Colonic mucosa (tissue), 4 donors: ENCODE measurements around the gene GNAT3. TPM values are rescaled to one million over a fixed set of nuclear protein-coding genes. Genes with fewer than 3 reads are reported as not detected.

Experiments
- DNase-seq: peaks from one replicate; pipeline ENCODE4 v3.0.0-alpha.2; 2020
- H3K27ac ChIP-seq: fragments of 200-600 bp; one replicate; pipeline ENCODE4 v1.8.0; 2021
- H3K27me3 ChIP-seq: fragments of 200-600 bp; one replicate; pipeline ENCODE4 v1.8.0; 2021
- H3K36me3 ChIP-seq: fragments of 200-600 bp; one replicate; pipeline ENCODE4 v1.8.0; 2021
- H3K4me1 ChIP-seq: fragments of 200-600 bp; one replicate; pipeline ENCODE4 v1.8.0; 2021; ENCODE audit warnings: mild to moderate bottlenecking
- H3K4me3 ChIP-seq: fragments of 200-600 bp; one replicate; pipeline ENCODE4 v1.8.0; 2021
- H3K9ac ChIP-seq, 2 donors: one replicate each; pipeline ENCODE4 v1.7.0; 2013; ENCODE audit warnings: control low read depth in 2 of 2, low read depth in 2 of 2, low read length in 2 of 2
- H3K9me3 ChIP-seq: fragments of 200-600 bp; one replicate; pipeline ENCODE4 v1.8.0; 2021
- intact Hi-C: fragments of 100-400 bp; cut with DNase I; formaldehyde crosslinking; loops from one replicate; pipeline ENCODE4 v1.14.1; 2022
- total RNA-seq, 2 donors: library from RNA; stranded (reverse); fragmentation: NEBNext Ultra II Directional in 1 of 2; extraction: Animal tissue kit (Norgen Biotek cat#: 25700) in 1 of 2; gene quantifications; one replicate each; pipeline ENCODE4 v1.2.1, GENCODE V29; 2021
- TF ChIP-seq, protein P1 (sequence below): fragments of 200-600 bp; IDR thresholded peaks from one replicate; pipeline ENCODE4 v1.8.0; 2022; ENCODE audit warnings: antibody characterized with exemption, mild to moderate bottlenecking
- donor health status: healthy.
- donor health status: DM: no; HTN: no; CAD: no.
- donor health status: DM: no; HTN: no; CAD: no.

GNAT3 gene
- total RNA-seq: not detected

DNA sequence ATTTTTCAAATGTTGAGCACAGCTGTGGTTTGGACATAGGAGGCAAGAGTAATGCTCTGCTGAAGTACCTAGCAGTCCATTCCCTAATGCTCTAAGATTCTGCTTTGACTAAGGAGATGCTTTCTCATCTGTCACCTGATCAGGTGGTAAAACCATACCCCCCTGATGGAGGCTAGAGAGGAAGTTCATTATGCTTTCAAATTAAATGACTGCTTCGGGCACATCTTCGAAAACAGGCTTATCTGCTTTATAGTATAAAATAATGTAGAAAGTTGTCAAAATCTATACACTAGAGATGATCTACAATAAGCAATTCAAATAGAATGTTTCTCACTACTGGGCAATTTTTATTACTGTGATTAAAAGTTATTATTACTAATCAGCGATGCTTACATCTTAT is at the start of gene GNAT3:
TSS of gene GNAT3 (minus strand) at position 101 of the 400 bp plus-strand sequence. CDS start 138 bp downstream, outside the sequence.
- Histone ChIP-seq H3K4me1 (no peaks in the 10 kb centered on the region), H3K27me3 (no peaks in the 10 kb centered on the region), H3K27ac (no peak within 1 kb of the TSS), H3K9ac (no peak within 1 kb of the TSS), H3K9me3 (no peaks in the 10 kb centered on the region), H3K36me3 (no peaks in the 10 kb centered on the region), H3K4me3 (no peak within 1 kb of the TSS)
- intact Hi-C loops: no loop called here
- no peak for DNase-seq
- TF ChIP-seq, protein P1, sequence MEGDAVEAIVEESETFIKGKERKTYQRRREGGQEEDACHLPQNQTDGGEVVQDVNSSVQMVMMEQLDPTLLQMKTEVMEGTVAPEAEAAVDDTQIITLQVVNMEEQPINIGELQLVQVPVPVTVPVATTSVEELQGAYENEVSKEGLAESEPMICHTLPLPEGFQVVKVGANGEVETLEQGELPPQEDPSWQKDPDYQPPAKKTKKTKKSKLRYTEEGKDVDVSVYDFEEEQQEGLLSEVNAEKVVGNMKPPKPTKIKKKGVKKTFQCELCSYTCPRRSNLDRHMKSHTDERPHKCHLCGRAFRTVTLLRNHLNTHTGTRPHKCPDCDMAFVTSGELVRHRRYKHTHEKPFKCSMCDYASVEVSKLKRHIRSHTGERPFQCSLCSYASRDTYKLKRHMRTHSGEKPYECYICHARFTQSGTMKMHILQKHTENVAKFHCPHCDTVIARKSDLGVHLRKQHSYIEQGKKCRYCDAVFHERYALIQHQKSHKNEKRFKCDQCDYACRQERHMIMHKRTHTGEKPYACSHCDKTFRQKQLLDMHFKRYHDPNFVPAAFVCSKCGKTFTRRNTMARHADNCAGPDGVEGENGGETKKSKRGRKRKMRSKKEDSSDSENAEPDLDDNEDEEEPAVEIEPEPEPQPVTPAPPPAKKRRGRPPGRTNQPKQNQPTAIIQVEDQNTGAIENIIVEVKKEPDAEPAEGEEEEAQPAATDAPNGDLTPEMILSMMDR: no peak

DNA sequence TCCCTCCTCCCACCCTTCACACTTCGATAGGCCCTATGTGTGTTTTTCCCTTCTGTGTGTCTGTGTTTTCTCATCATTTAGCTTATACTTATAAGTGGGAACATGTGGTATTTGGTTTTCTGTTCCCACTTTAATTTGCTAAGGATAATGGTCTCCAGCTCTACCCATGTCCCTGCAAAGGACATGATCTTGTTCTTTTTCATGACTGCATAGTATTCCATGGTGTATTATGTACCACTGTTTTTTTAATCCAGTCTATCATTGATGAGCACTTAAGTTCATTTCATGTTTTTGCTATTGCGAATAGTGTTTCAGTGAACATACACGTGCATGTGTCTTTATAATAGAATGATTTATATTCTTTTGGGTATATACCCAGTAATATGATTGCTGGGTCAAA is 46.3 kb upstream of the GNAT3 start:
- no peak overlapping the region for H3K4me3 ChIP-seq
- no peak overlapping the region for H3K27ac ChIP-seq
- TF ChIP-seq, protein P1: no peak
- no peaks in the 10 kb centered on the region for H3K36me3 ChIP-seq
- intact Hi-C loops: no loop called here
- no peaks in the 10 kb centered on the region for H3K27me3 ChIP-seq
- H3K9ac ChIP-seq: no peak overlapping the region
- H3K4me1 ChIP-seq: no peaks in the 10 kb centered on the region
- DNase-seq: no peak
- no peaks in the 10 kb centered on the region for H3K9me3 ChIP-seq

GRCh38 chr7:80552031-80552694 is 40.3 kb upstream of the GNAT3 start:
- H3K9ac ChIP-seq: no peak overlapping the region
- no peaks in the 10 kb centered on the region for H3K36me3 ChIP-seq
- H3K4me1 ChIP-seq: no peaks in the 10 kb centered on the region
- DNase-seq: no peak
- intact Hi-C loops: no loop called here
- H3K9me3 ChIP-seq: no peaks in the 10 kb centered on the region
- H3K27me3 ChIP-seq: no peaks in the 10 kb centered on the region
- no peak overlapping the region for H3K27ac ChIP-seq
- TF ChIP-seq, protein P1: no peak
- H3K4me3 ChIP-seq: no peak overlapping the region

- Histone ChIP-seq H3K27ac (no peak overlapping the region), H3K9ac (no peak overlapping the region), H3K27me3 (no peaks in the 10 kb centered on the region), H3K9me3 (no peaks in the 10 kb centered on the region), H3K4me3 (no peak overlapping the region), H3K36me3 (no peaks in the 10 kb centered on the region), H3K4me1 (no peaks in the 10 kb centered on the region)
- TF ChIP-seq, protein P1: no peak
- no peak for DNase-seq
- intact Hi-C loops: no loop called here
Observed at GRCh38 chr7:80550005-80550404, 38.1 kb upstream of the GNAT3 start.

DNA sequence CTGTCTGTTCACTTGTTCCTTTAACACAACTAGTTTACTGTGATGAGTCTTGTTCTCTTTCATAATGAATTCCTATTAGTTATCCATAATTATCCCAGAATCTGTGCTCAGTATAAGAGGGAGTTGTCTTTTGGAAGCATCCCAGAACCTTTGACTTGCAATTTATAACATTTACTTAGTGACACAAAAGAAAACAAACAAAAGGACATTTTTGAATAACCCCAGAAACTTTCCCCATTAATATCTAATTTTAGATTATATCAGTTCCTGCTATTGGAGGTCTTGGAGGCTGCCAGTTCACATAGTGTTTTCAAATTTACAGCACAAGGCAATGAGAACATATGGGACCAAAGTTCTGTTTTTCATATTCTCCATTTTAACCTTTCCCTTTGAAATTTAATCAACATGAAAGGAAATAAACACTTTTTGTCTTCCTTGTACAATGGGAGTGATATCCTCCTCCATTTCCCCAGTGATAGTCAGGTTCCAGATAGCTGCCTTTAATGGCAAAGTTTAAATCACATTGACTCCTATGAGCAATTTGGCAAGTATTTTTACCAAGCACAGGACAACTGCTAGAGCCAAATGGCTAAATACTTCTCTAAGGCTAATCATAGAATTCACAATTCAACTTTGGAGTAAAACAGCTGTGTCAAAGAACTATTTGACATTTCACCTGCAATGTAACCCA is 37.1 kb upstream of the GNAT3 start:
- Histone ChIP-seq H3K4me3 (no peak overlapping the region), H3K9me3 (no peaks in the 10 kb centered on the region), H3K27ac (no peak overlapping the region), H3K4me1 (no peaks in the 10 kb centered on the region), H3K27me3 (no peaks in the 10 kb centered on the region), H3K9ac (no peak overlapping the region), H3K36me3 (no peaks in the 10 kb centered on the region)
- no peak for DNase-seq
- intact Hi-C loops: no loop called here
- TF ChIP-seq, protein P1: no peak
